Nephron progenitor cell (in vitro differentiated cells): ENCODE measurements around the gene CNN1.

ENCODE experiments used
- DNase-seq: peaks from one replicate; pipeline ENCODE4 v3.0.0; 2021
- H3K27ac Mint-ChIP-seq: 2 replicates; pipeline ENCODE4 v1.8.0; 2021; ENCODE audit warnings: mild to moderate bottlenecking, moderate library complexity, mixed read lengths
- H3K27me3 Mint-ChIP-seq: 2 replicates; pipeline ENCODE4 v1.8.0; 2021; ENCODE audit warnings: mild to moderate bottlenecking, low read depth, mixed read lengths; ENCODE audit not compliant: poor library complexity
- H3K36me3 Mint-ChIP-seq: 2 replicates; pipeline ENCODE4 v1.8.0; 2021; ENCODE audit warnings: low read depth, mixed read lengths
- H3K4me1 Mint-ChIP-seq: 2 replicates; pipeline ENCODE4 v1.8.0; 2021; ENCODE audit warnings: mixed read lengths
- H3K4me3 Mint-ChIP-seq: 2 replicates; pipeline ENCODE4 v1.8.0; 2021; ENCODE audit warnings: mild to moderate bottlenecking, moderate library complexity, mixed read lengths
- H3K9me3 Mint-ChIP-seq: 2 replicates; pipeline ENCODE4 v1.8.0; 2021; ENCODE audit warnings: mild to moderate bottlenecking, moderate library complexity, mixed read lengths
- CTCF ChIP-seq: fragments of 200-600 bp; sonication (generic); IDR thresholded peaks from 2 replicates; pipeline ENCODE4 v1.5.0; 2021; ENCODE audit warnings: antibody characterized with exemption

CNN1 gene

GRCh38 chr19:11578258-11579142, 39.8 kb downstream of the CNN1 start:
- Mint-ChIP-seq H3K4me1 (peaks cover 30% of the 10 kb centered on the region), H3K4me3 (peak overlapping the region; percentile 44), H3K36me3 (no peaks in the 10 kb centered on the region), H3K27ac (no peak overlapping the region), H3K27me3 (peaks cover 62% of the 10 kb centered on the region), H3K9me3 (no peaks in the 10 kb centered on the region)
- no peak for TF ChIP-seq CTCF
- DNase-seq = peak; percentile 29

- Mint-ChIP-seq H3K4me1 (peaks cover 30% of the 10 kb centered on the region), H3K27ac (no peak overlapping the region), H3K36me3 (no peaks in the 10 kb centered on the region)
Observed at GRCh38 chr19:11580116-11580515, 41.5 kb downstream of the CNN1 start.

GRCh38 chr19:11581740-11582139, 43.1 kb downstream of the CNN1 start:
- DNase-seq = no peak
- no peak for TF ChIP-seq CTCF
- Mint-ChIP-seq H3K36me3 (no peaks in the 10 kb centered on the region), H3K4me3 (no peak overlapping the region), H3K27me3 (peaks cover 78% of the 10 kb centered on the region), H3K27ac (no peak overlapping the region), H3K9me3 (no peaks in the 10 kb centered on the region), H3K4me1 (peaks cover 25% of the 10 kb centered on the region)

More at GRCh38 chr19:11580116-11580515, 41.5 kb downstream of the CNN1 start:
- Mint-ChIP-seq H3K9me3 (no peaks in the 10 kb centered on the region), H3K27me3 (peaks cover 74% of the 10 kb centered on the region), H3K4me3 (no peak overlapping the region)
- TF ChIP-seq CTCF = no peak
- DNase-seq = no peak

GRCh38 chr19:11586331-11586730, 47.7 kb downstream of the CNN1 start:
- Mint-ChIP-seq H3K36me3 (no peaks in the 10 kb centered on the region), H3K4me1 (peaks cover 8% of the 10 kb centered on the region), H3K9me3 (no peaks in the 10 kb centered on the region), H3K27me3 (peaks cover 49% of the 10 kb centered on the region), H3K27ac (no peak overlapping the region), H3K4me3 (no peak overlapping the region)
- TF ChIP-seq CTCF = no peak
- no peak for DNase-seq

- Mint-ChIP-seq H3K27ac (no peak overlapping the region), H3K36me3 (no peaks in the 10 kb centered on the region), H3K4me1 (no peaks in the 10 kb centered on the region), H3K27me3 (peaks cover 38% of the 10 kb centered on the region), H3K4me3 (no peak overlapping the region), H3K9me3 (no peaks in the 10 kb centered on the region)
- TF ChIP-seq CTCF = peak; percentile 75
- peak; percentile 84 for DNase-seq
Observed at GRCh38 chr19:11587302-11587974, 48.8 kb downstream of the CNN1 start.
